Endothelial cell of umbilical vein (primary cell): ENCODE results near the gene NUMA1.

ENCODE experiments used
- MAX ChIP-seq: IDR thresholded peaks from 2 replicates; pipeline ENCODE4 v1.6.1; 2011; ENCODE audit not compliant: insufficient read depth, insufficient read length
- POLR2AphosphoS5 ChIP-seq: IDR thresholded peaks from 2 replicates; pipeline ENCODE4 v1.6.1; 2012; ENCODE audit warnings: low read depth, mild to moderate bottlenecking, control low read depth, low read length, moderate library complexity; ENCODE audit not compliant: insufficient read depth
- TF ChIP-seq, protein P1 (sequence below), 2 donors: IDR thresholded peaks; 1 replicate in 1 of 2; 2 replicates in 1 of 2; pipeline ENCODE4 v1.5.1; 2011; ENCODE audit warnings: low read length in 2 of 2, mild to moderate bottlenecking in 2 of 2, moderate library complexity in 2 of 2, control low read depth in 1 of 2, inconsistent platforms in 1 of 2, low read depth in 1 of 2; ENCODE audit not compliant: insufficient read depth in 1 of 2; ENCODE audit errors: extremely low read depth in 1 of 2

DNA sequence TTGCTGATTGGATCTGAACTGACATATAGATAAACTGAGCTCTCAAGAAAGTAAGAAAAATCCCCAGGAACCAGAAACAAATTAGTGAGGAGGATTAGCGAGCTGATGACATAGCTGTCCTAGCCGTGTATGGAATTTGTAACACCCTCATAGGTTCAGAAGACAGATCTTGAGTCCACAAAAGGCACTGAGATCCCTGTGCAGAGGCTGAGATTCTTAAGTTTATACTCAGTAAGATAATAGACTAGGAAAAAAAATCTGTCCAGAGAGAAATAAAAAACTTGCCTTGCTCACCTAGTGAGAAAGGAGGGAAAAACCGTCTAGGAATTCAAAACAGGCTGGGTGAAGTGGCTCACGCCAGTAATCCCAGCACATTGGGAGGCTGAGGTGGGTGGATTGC is 4.6 kb downstream of the NUMA1 start:
- TF ChIP-seq, protein P1, sequence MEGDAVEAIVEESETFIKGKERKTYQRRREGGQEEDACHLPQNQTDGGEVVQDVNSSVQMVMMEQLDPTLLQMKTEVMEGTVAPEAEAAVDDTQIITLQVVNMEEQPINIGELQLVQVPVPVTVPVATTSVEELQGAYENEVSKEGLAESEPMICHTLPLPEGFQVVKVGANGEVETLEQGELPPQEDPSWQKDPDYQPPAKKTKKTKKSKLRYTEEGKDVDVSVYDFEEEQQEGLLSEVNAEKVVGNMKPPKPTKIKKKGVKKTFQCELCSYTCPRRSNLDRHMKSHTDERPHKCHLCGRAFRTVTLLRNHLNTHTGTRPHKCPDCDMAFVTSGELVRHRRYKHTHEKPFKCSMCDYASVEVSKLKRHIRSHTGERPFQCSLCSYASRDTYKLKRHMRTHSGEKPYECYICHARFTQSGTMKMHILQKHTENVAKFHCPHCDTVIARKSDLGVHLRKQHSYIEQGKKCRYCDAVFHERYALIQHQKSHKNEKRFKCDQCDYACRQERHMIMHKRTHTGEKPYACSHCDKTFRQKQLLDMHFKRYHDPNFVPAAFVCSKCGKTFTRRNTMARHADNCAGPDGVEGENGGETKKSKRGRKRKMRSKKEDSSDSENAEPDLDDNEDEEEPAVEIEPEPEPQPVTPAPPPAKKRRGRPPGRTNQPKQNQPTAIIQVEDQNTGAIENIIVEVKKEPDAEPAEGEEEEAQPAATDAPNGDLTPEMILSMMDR (IDR thresholded peaks at IDR 0.05; ENCODE audit: extremely low read depth in 1 of 2, insufficient read depth in 1 of 2, low read depth in 1 of 2, low read length in 2 of 2) = no peak
- TF ChIP-seq POLR2AphosphoS5 = no peak
- no peak for TF ChIP-seq MAX
